GM23338 (cell line): ENCODE data around the gene PARP6.
A peak's percentile ranks its signal among the peaks of the same experiment; 100 is the strongest.

Experiments
- CREB1 ChIP-seq: fragments of 250-450 bp; sonication (Bioruptor Pico); IDR thresholded peaks from 2 replicates; pipeline ENCODE4 v1.5.0; 2020; ENCODE audit warnings: low read depth, mild to moderate bottlenecking, moderate library complexity
- CTCF ChIP-seq, 2 experiments: fragments of 200-600 bp in 1 of 2; sonication (generic) in 1 of 2; conservative IDR thresholded peaks; 2 replicates each; pipeline versions ENCODE4 v1.5.1 to v1.6.1; 2016 to 2017; ENCODE audit warnings: antibody characterized with exemption in 2 of 2, low read depth in 2 of 2, mild to moderate bottlenecking in 2 of 2, moderate library complexity in 1 of 2
- ETS1 ChIP-seq: IDR thresholded peaks from 2 replicates; pipeline ENCODE4 v1.6.1; 2016; ENCODE audit warnings: antibody characterized with exemption
- EZH2 ChIP-seq: fragments of 200-600 bp; sonication (generic); IDR thresholded peaks from one replicate; pipeline ENCODE4 v1.8.0; 2017; ENCODE audit warnings: antibody characterized with exemption, mild to moderate bottlenecking, low read depth; ENCODE audit not compliant: unreplicated experiment
- EZH2phosphoT487 ChIP-seq: fragments of 200-600 bp; sonication (generic); IDR thresholded peaks from one replicate; pipeline ENCODE4 v1.8.1; 2018; ENCODE audit warnings: antibody characterized with exemption; ENCODE audit not compliant: unreplicated experiment
- JUNB ChIP-seq: IDR thresholded peaks from one replicate; pipeline ENCODE4 v1.6.1; 2016; ENCODE audit warnings: antibody characterized with exemption; ENCODE audit not compliant: unreplicated experiment
- NANOG ChIP-seq: IDR thresholded peaks from 2 replicates; pipeline ENCODE4 v1.6.1; 2016; ENCODE audit warnings: antibody characterized with exemption, borderline replicate concordance
- POLR2AphosphoS5 ChIP-seq: IDR thresholded peaks from 2 replicates; pipeline ENCODE4 v1.6.1; 2016; ENCODE audit warnings: antibody characterized with exemption, low read depth
- REST ChIP-seq: IDR thresholded peaks from one replicate; pipeline ENCODE4 v1.6.1; 2018; ENCODE audit warnings: antibody characterized with exemption; ENCODE audit not compliant: unreplicated experiment
- ZNF114 ChIP-seq: fragments of 250-450 bp; sonication (Bioruptor Pico); IDR thresholded peaks from 2 replicates; pipeline ENCODE4 v1.5.0; 2020; ENCODE audit warnings: mild to moderate bottlenecking, moderate library complexity
- ZNF331 ChIP-seq: fragments of 250-450 bp; sonication (Bioruptor Pico); IDR thresholded peaks from 2 replicates; pipeline ENCODE4 v1.5.0; 2020; ENCODE audit warnings: low read depth, mild to moderate bottlenecking, moderate library complexity
- TF ChIP-seq, protein P1 (sequence below): fragments of 250-450 bp; sonication (Bioruptor Pico); IDR thresholded peaks from 2 replicates; pipeline ENCODE4 v1.5.0; 2020; ENCODE audit warnings: mild to moderate bottlenecking, moderate library complexity

GRCh38 chr15:72285927-72286516 is 13.7 kb upstream of the PARP6 start:
- TF ChIP-seq EZH2phosphoT487 (no peak), CTCF (conservative IDR thresholded peaks at IDR 0.05; ENCODE audit: low read depth in 2 of 2) (peak; percentile 63 to 78), REST (no peak), POLR2AphosphoS5 (no peak), EZH2 (no peak), CREB1 (CRISPR knock-in tag) (no peak), ZNF331 (CRISPR knock-in tag) (no peak), ZNF114 (no peak), NANOG (no peak), ETS1 (no peak), JUNB (no peak)
- TF ChIP-seq, protein P1, sequence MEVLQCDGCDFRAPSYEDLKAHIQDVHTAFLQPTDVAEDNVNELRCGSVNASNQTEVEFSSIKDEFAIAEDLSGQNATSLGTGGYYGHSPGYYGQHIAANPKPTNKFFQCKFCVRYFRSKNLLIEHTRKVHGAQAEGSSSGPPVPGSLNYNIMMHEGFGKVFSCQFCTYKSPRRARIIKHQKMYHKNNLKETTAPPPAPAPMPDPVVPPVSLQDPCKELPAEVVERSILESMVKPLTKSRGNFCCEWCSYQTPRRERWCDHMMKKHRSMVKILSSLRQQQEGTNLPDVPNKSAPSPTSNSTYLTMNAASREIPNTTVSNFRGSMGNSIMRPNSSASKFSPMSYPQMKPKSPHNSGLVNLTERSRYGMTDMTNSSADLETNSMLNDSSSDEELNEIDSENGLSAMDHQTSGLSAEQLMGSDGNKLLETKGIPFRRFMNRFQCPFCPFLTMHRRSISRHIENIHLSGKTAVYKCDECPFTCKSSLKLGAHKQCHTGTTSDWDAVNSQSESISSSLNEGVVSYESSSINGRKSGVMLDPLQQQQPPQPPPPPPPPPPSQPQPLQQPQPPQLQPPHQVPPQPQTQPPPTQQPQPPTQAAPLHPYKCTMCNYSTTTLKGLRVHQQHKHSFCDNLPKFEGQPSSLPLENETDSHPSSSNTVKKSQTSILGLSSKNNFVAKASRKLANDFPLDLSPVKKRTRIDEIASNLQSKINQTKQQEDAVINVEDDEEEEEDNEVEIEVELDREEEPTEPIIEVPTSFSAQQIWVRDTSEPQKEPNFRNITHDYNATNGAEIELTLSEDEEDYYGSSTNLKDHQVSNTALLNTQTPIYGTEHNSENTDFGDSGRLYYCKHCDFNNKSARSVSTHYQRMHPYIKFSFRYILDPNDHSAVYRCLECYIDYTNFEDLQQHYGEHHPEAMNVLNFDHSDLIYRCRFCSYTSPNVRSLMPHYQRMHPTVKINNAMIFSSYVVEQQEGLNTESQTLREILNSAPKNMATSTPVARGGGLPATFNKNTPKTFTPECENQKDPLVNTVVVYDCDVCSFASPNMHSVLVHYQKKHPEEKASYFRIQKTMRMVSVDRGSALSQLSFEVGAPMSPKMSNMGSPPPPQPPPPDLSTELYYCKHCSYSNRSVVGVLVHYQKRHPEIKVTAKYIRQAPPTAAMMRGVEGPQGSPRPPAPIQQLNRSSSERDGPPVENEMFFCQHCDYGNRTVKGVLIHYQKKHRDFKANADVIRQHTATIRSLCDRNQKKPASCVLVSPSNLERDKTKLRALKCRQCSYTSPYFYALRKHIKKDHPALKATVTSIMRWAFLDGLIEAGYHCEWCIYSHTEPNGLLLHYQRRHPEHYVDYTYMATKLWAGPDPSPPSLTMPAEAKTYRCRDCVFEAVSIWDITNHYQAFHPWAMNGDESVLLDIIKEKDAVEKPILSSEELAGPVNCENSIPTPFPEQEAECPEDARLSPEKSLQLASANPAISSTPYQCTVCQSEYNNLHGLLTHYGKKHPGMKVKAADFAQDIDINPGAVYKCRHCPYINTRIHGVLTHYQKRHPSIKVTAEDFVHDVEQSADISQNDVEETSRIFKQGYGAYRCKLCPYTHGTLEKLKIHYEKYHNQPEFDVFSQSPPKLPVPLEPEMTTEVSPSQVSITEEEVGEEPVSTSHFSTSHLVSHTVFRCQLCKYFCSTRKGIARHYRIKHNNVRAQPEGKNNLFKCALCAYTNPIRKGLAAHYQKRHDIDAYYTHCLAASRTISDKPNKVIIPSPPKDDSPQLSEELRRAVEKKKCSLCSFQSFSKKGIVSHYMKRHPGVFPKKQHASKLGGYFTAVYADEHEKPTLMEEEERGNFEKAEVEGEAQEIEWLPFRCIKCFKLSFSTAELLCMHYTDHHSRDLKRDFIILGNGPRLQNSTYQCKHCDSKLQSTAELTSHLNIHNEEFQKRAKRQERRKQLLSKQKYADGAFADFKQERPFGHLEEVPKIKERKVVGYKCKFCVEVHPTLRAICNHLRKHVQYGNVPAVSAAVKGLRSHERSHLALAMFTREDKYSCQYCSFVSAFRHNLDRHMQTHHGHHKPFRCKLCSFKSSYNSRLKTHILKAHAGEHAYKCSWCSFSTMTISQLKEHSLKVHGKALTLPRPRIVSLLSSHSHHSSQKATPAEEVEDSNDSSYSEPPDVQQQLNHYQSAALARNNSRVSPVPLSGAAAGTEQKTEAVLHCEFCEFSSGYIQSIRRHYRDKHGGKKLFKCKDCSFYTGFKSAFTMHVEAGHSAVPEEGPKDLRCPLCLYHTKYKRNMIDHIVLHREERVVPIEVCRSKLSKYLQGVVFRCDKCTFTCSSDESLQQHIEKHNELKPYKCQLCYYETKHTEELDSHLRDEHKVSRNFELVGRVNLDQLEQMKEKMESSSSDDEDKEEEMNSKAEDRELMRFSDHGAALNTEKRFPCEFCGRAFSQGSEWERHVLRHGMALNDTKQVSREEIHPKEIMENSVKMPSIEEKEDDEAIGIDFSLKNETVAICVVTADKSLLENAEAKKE (CRISPR knock-in tag) = no peak
